GM12878 (cell line): ENCODE results near the gene PRKCE. TPM values are rescaled to one million over a fixed set of nuclear protein-coding genes. Genes with fewer than 3 reads are reported as not detected.

Experiments used
- ATAC-seq: fragments of 200-7000 bp; cut with Tn5 transposase; 3 replicates; pipeline ENCODE4 v1.9.1; 2020; ENCODE audit warnings: mild to moderate bottlenecking, moderate library complexity
- BruUV-seq: library from RNA; stranded (reverse); fragments of 400-500 nt; replicated peaks from 2 replicates; lab custom pipeline; 2021; lab: Mats Ljungman, UMichigan
- CTCF ChIA-PET: fragments of 300-600 bp; sonication (Branson Sonifier 250); formaldehyde crosslinking; extraction: SDS; loops from one replicate; lab custom pipeline; 2021; ENCODE audit warnings: inconsistent platforms; lab: Yijun Ruan, JAX
- POLR2A ChIA-PET: fragments of 350-600 bp; formaldehyde crosslinking; extraction: SDS; loops from one replicate; lab custom pipeline; 2021; ENCODE audit warnings: inconsistent platforms; lab: Charles Lee
- RAD21 ChIA-PET: fragments of 300-600 bp; sonication (Branson Sonifier 250); formaldehyde crosslinking; loops from one replicate; lab custom pipeline; 2023; ENCODE audit warnings: antibody characterized with exemption; ENCODE audit not compliant: unreplicated experiment; lab: Charles Lee
- SMC1A ChIA-PET: fragments of 300-600 bp; sonication (Branson Sonifier 250); formaldehyde crosslinking; loops from one replicate; lab custom pipeline; 2023; ENCODE audit not compliant: unreplicated experiment, uncharacterized antibody; lab: Charles Lee
- DNase-seq: peaks from one replicate; pipeline ENCODE4 v3.0.0-alpha.2; 2011; ENCODE audit warnings: low read depth, low spot score
- FAIRE-seq: peaks from 3 replicates; lab custom pipeline; 2011; peaks lifted over from hg19 to GRCh38; lab: Jason Lieb, UNC
- H2AFZ ChIP-seq: 2 replicates; pipeline ENCODE4 v1.6.0; 2011; ENCODE audit warnings: low read depth, low read length, control low read depth; ENCODE audit not compliant: control insufficient read depth
- H3K27ac ChIP-seq: 2 replicates; pipeline ENCODE4 v1.5.1; 2011; ENCODE audit warnings: control low read depth; ENCODE audit not compliant: control insufficient read depth, insufficient read depth
- H3K27me3 ChIP-seq, 2 experiments: replicated peaks in 1 of 2; 2 replicates each; pipeline versions ENCODE4 v1.6.0 to v1.6.1; 2011; ENCODE audit warnings: low read length in 1 of 2; ENCODE audit not compliant: control insufficient read depth in 2 of 2, insufficient read depth in 2 of 2
- H3K36me3 ChIP-seq, 2 experiments: 2 replicates each; pipeline ENCODE4 v1.5.1; 2011; ENCODE audit warnings: low read length in 1 of 2; ENCODE audit not compliant: control insufficient read depth in 2 of 2, insufficient read depth in 2 of 2
- H3K4me1 ChIP-seq: 2 replicates; pipeline ENCODE4 v1.6.1; 2011; ENCODE audit warnings: mild to moderate bottlenecking, low read length, moderate library complexity, mixed read lengths; ENCODE audit not compliant: control insufficient read depth, insufficient read depth
- H3K4me2 ChIP-seq: 2 replicates; pipeline ENCODE4 v1.6.0; 2011; ENCODE audit warnings: control low read depth; ENCODE audit not compliant: control insufficient read depth, insufficient read depth
- H3K4me3 ChIP-seq: fragments of 200-600 bp; sonication (generic); 2 replicates; pipeline ENCODE4 v1.5.1; 2016
- H3K79me2 ChIP-seq: 2 replicates; pipeline ENCODE4 v1.6.0; 2011; ENCODE audit warnings: low read length; ENCODE audit not compliant: control insufficient read depth, insufficient read depth
- H3K9ac ChIP-seq: 2 replicates; pipeline ENCODE4 v1.8.0; 2011; ENCODE audit warnings: low read length, control low read depth, mixed read lengths; ENCODE audit not compliant: control insufficient read depth, insufficient read depth
- H3K9me3 ChIP-seq: replicated peaks from 3 replicates; pipeline ENCODE4 v1.5.1; 2011; ENCODE audit warnings: mild to moderate bottlenecking, low read length; ENCODE audit not compliant: control insufficient read depth, insufficient read depth
- H4K20me1 ChIP-seq: 2 replicates; pipeline ENCODE4 v1.6.0; 2011; ENCODE audit not compliant: control insufficient read depth, insufficient read depth
- CREM ChIP-seq: IDR thresholded peaks from 2 replicates; pipeline ENCODE4 v1.6.1; 2014; ENCODE audit warnings: antibody characterized with exemption, low read depth
- ESRRA ChIP-seq: IDR thresholded peaks from 2 replicates; pipeline ENCODE4 v1.6.1; 2012; ENCODE audit warnings: mild to moderate bottlenecking, low read length, improper control_type of control experiment
- RAD21 ChIP-seq: IDR thresholded peaks from 2 replicates; pipeline ENCODE4 v1.6.1; 2011; ENCODE audit warnings: mild to moderate bottlenecking, low read depth, low read length, moderate library complexity; ENCODE audit not compliant: insufficient read depth
- ZNF24 ChIP-seq: fragments of 450-650 bp; IDR thresholded peaks from 2 replicates; pipeline ENCODE4 v1.6.1; 2017; ENCODE audit warnings: antibody characterized with exemption, mild to moderate bottlenecking
- WGBS: methylation state at CpG from one replicate; pipeline ENCODE4 v1.1.6; 2016; ENCODE audit warnings: low lambda C conversion rate; ENCODE audit not compliant: insufficient replicate concordance, insufficient coverage; ENCODE audit errors: missing lambda C conversion rate; 5-methylcytosine and 5-hydroxymethylcytosine counted together
- in situ Hi-C: fragments of 300-500 bp; cut with MboI; formaldehyde crosslinking; loops from 9 replicates; pipeline ENCODE4 v1.14.3; 2018; ENCODE audit warnings: mixed read lengths
- intact Hi-C: fragments of 100-400 bp; cut with micrococcal nuclease; formaldehyde crosslinking; loops from one replicate; pipeline ENCODE4 v1.14.2; 2022; ENCODE audit not compliant: unreplicated experiment
- polyA plus RNA-seq, 11 experiments: library from polyadenylated mRNA; depleted of rRNA in 4 of 11; unstranded in 6 of 11; stranded (reverse) in 5 of 11; fragments of >200 nt; fragmentation: Nextera tagmentation in 4 of 11; fragmentation: Illumina TruSeq in 1 of 11; extraction: Ambion mirVana in 4 of 11; extraction: Trizol in 1 of 11; gene quantifications; 1 replicate in 1 of 11; 2 replicates in 10 of 11; pipeline versions ENCODE4 v1.2.1 to v1.2.3, GENCODE V29; 2011 to 2016; ENCODE audit warnings: inconsistent platforms in 2 of 11, missing spikeins in 2 of 11, low read depth in 1 of 11
- total RNA-seq, 4 experiments: library from RNA; depleted of rRNA in 3 of 4; stranded (reverse); fragments of >200 nt in 3 of 4; fragmentation: Illumina TruSeq in 1 of 4; extraction: Trizol in 1 of 4; gene quantifications; 2 replicates each; pipeline versions ENCODE4 v1.2.1 to v1.2.3, GENCODE V29; 2013 to 2021

The PRKCE gene
- total and polyA plus RNA-seq, 10 of the 15 experiments (the other 5 are each of a cell fraction or from before 2014, with no cell fraction given), result 2.6 to 28.2 (median 11.3) TPM

DNA sequence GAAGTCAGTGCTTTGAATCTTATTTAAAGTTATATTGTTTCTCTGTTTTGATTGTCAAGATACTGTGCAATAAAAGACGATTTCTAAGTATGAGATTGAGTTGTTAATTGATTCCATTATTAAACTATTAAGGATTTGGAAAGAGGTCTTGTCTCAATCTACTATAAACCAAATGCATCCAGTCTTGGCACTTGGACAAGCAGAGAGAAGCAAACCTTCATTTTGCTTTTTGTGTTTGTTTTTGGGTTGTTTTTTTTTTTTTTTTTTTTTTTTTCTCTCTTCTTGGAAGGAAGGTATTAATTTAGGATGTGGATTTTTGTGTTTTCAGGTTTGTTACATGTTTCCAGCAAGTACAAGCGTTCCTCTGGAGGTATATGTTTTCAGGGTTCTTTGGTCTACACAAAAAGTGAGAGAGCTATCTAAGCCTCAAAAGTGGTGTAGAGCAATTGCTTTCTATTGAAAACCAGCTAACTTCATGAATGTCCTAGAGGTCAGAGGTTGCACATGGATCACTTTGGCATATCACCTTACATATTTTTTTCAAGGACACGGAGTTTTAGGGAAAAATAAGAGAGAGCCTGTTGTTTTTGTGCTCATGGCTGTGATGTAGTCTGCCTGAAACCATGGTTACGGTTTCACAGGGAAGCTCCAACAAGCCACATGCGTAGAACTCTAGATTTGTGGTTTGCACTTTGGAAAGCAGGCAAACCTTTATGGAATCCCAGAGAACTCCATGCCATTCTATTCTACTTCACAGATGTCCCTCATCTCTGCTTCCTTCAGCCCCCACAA is 1.8 kb downstream of the PRKCE start (continued):
- TF ChIP-seq RAD21 (no peak), CREM (no peak), ZNF24 (no peak)

DNA sequence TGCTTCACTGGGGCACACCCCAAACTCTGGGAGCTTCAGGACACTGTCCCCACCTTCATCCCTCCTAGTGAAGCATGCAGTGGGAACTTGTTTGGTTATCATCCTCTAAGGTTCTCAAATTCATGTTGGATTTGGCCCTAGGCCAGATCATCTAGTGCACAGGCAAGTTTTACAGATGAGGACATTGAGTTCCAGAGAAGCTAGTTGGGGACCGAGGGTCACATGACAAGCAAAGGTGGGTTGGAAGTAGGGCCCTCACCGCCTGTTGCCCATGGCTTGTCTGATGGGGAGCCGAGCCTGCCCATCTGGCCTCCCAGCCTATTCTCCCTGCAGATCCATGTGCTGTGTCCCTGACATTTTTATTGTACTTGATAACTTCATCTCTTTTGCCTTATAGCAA is 2.8 kb downstream of the PRKCE start:
- ChIA-PET RAD21 (interaction anchor here (0.6 to 6.1 kb wide), 11 partner anchors 8 to 281 kb away, joined by 3 to 79 read pairs (median 7); no protein-coding TSS in a partner anchor), POLR2A (interaction anchor here (1.0 to 5.6 kb wide), 8 partner anchors 8 to 265 kb away, joined by 3 to 51 read pairs (median 8); no protein-coding TSS in a partner anchor), SMC1A (interaction anchor here (0.6 to 8.8 kb wide), 15 partner anchors 9 to 276 kb away, joined by 3 to 110 read pairs (median 7); no protein-coding TSS in a partner anchor), CTCF (interaction anchor here (0.6 to 8.2 kb wide), 9 partner anchors 8 to 339 kb away, joined by 3 to 98 read pairs (median 4); no protein-coding TSS in a partner anchor)
- DNase-seq (no peak), ATAC-seq (no peak), FAIRE-seq (no peak)
- in situ Hi-C loops (loop anchor here (5.0 kb wide), 1 partner anchor 73 kb away; no protein-coding TSS in a partner anchor), intact Hi-C loops (loop anchor here (5.0 kb wide), 1 partner anchor 38 kb away; no protein-coding TSS in a partner anchor)
- Histone ChIP-seq H3K36me3 (peaks cover 0 to 2% of the 10 kb centered on the region in 2 experiments; a peak in 1 of 4 replicates), H3K4me1 (no peaks in the 10 kb centered on the region), H2AFZ (no peak overlapping the region), H3K27me3 (no peaks in the 10 kb centered on the region), H3K79me2 (peaks cover 52% of the 10 kb centered on the region), H3K4me2 (peak overlapping the region; percentile 69), H3K4me3 (peak overlapping the region; percentile 97; the same call in 1 of the 2 replicates), H3K9me3 (no peaks in the 10 kb centered on the region), H3K27ac (no peak overlapping the region), H3K9ac (no peak overlapping the region), H4K20me1 (no peaks in the 10 kb centered on the region)
- 99% methylated on average over 3 of the region's 3 CpGs for WGBS
- no peak for TF ChIP-seq ESRRA
- no TSS peak for BruUV-seq
